Natural killer cell (primary cell): Measurements from ENCODE around the gene TMCC1. TPM values are rescaled to one million over a fixed set of nuclear protein-coding genes. Genes with fewer than 3 reads are reported as not detected.

Source experiments
- ATAC-seq, 3 donors: fragments of 150-1000 bp in 2 of 3; fragments of 200-7000 bp in 1 of 3; cut with Tn5 transposase; 1 replicate in 1 of 3; 2 replicates in 2 of 3; pipeline ENCODE4 v1.10.0; 2021; ENCODE audit warnings: mild to moderate bottlenecking in 2 of 3, moderate library complexity in 2 of 3
- DNase-seq, 2 donors: peaks; one replicate each; pipeline versions ENCODE4 v3.0.0 to v3.0.0-alpha.2; 2013 to 2021; ENCODE audit warnings: mixed read lengths in 1 of 2
- H3K27ac ChIP-seq: one replicate; pipeline ENCODE4 v1.5.1; 2013; ENCODE audit warnings: mild to moderate bottlenecking, low read length
- H3K27me3 ChIP-seq: one replicate; pipeline ENCODE4 v1.6.1; 2013; ENCODE audit warnings: low read length; ENCODE audit not compliant: control insufficient read depth, insufficient read depth
- H3K36me3 ChIP-seq: one replicate; pipeline ENCODE4 v1.6.1; 2013; ENCODE audit warnings: low read length; ENCODE audit not compliant: control insufficient read depth, insufficient read depth
- H3K4me1 ChIP-seq: one replicate; pipeline ENCODE4 v1.6.1; 2013; ENCODE audit warnings: low read length; ENCODE audit not compliant: control insufficient read depth, insufficient read depth
- H3K4me3 ChIP-seq: one replicate; pipeline ENCODE4 v1.5.1; 2013; ENCODE audit warnings: low read length
- H3K9me3 ChIP-seq: one replicate; pipeline ENCODE4 v1.6.1; 2013; ENCODE audit warnings: low read length; ENCODE audit not compliant: control insufficient read depth, insufficient read depth
- H3K27ac Mint-ChIP-seq, 2 donors: one replicate each; pipeline ENCODE4 v1.8.0; 2022; ENCODE audit warnings: mild to moderate bottlenecking in 2 of 2, mixed read lengths in 2 of 2, moderate library complexity in 1 of 2
- H3K27me3 Mint-ChIP-seq, 2 donors: one replicate each; pipeline ENCODE4 v1.8.0; 2022; ENCODE audit warnings: low read depth in 2 of 2, mixed read lengths in 2 of 2
- H3K36me3 Mint-ChIP-seq: one replicate; pipeline ENCODE4 v1.8.0; 2022; ENCODE audit warnings: mixed read lengths
- H3K4me1 Mint-ChIP-seq, 2 donors: one replicate each; pipeline ENCODE4 v1.8.0; 2022; ENCODE audit warnings: mixed read lengths in 2 of 2
- H3K4me3 Mint-ChIP-seq: one replicate; pipeline ENCODE4 v1.8.0; 2022; ENCODE audit warnings: mild to moderate bottlenecking, moderate library complexity, mixed read lengths
- H3K9me3 Mint-ChIP-seq, 2 donors: one replicate each; pipeline ENCODE4 v1.8.0; 2022; ENCODE audit warnings: mixed read lengths in 2 of 2
- CTCF ChIP-seq: fragments of 200-600 bp; IDR thresholded peaks from one replicate; pipeline ENCODE4 v1.8.0; 2022; ENCODE audit warnings: antibody characterized with exemption
- WGBS: methylation state at CpG from one replicate; pipeline ENCODE4 v1.1.7; 2013; ENCODE audit warnings: missing lambda C conversion rate; ENCODE audit not compliant: insufficient coverage; 5-methylcytosine and 5-hydroxymethylcytosine counted together
- intact Hi-C: fragments of 100-400 bp; cut with micrococcal nuclease; formaldehyde crosslinking; loops from one replicate; pipeline ENCODE4 v1.14.2; 2022
- total RNA-seq, 4 donors: library from RNA; stranded (reverse); fragments of 120-200 nt in 1 of 4; gene quantifications; one replicate each; pipeline versions ENCODE4 v1.2.3 to v1.2.4, GENCODE V29; 2013 to 2022

The TMCC1 gene
- total RNA-seq, 3 donors from 2014 or later (not counting 1 experiment from before 2014, with no cell fraction given), result 26.4 to 36.7 (median 31.7) TPM

GRCh38 chr3:129624347-129625071 lies 269.0 kb downstream of the TMCC1 start:
- H3K4me3 Mint-ChIP-seq, result no peak overlapping the region
- intact Hi-C loops, result loop anchor here (5.0 to 10.0 kb wide), 2 partner anchors 378 to 470 kb away; no protein-coding TSS in a partner anchor
- H3K27ac Mint-ChIP-seq, result no peak overlapping the region

GRCh38 chr3:129623447-129624118 lies 269.9 kb downstream of the TMCC1 start:
- no peaks in the 10 kb centered on the region for H3K9me3 Mint-ChIP-seq

More at GRCh38 chr3:129624347-129625071, 269.0 kb downstream of the TMCC1 start:
- no peak overlapping the region for H3K4me3 ChIP-seq
- H3K4me1 ChIP-seq, result peaks cover 44% of the 10 kb centered on the region
- peaks cover 34 to 38% of the 10 kb centered on the region in 2 donors for H3K4me1 Mint-ChIP-seq
- no peaks in the 10 kb centered on the region for H3K36me3 ChIP-seq
- DNase-seq (no peak), ATAC-seq (no peak)
- no peaks in the 10 kb centered on the region for H3K27me3 Mint-ChIP-seq
- H3K9me3 ChIP-seq, result no peaks in the 10 kb centered on the region
- no peak overlapping the region for H3K27ac ChIP-seq
- TF ChIP-seq CTCF, result no peak
- no peaks in the 10 kb centered on the region for H3K27me3 ChIP-seq
- WGBS, result 89% methylated on average over 11 of the region's 11 CpGs
- no peaks in the 10 kb centered on the region for H3K36me3 Mint-ChIP-seq
- no peaks in the 10 kb centered on the region for H3K9me3 Mint-ChIP-seq

GRCh38 chr3:129622933-129623332 lies 270.6 kb downstream of the TMCC1 start:
- no peaks in the 10 kb centered on the region for H3K36me3 Mint-ChIP-seq
- H3K9me3 Mint-ChIP-seq, result no peaks in the 10 kb centered on the region
- no peaks in the 10 kb centered on the region for H3K9me3 ChIP-seq
- H3K4me3 ChIP-seq, result no peak overlapping the region
- H3K4me1 ChIP-seq, result peaks cover 56% of the 10 kb centered on the region
- no peaks in the 10 kb centered on the region for H3K27me3 ChIP-seq
- ATAC-seq (no peak), DNase-seq (no peak)
- no peak overlapping the region for H3K27ac ChIP-seq
- WGBS, result 96% methylated on average over 10 of the region's 10 CpGs
- H3K27me3 Mint-ChIP-seq, result peaks cover 0 to 5% of the 10 kb centered on the region in 2 donors
- intact Hi-C loops, result loop anchor here (10.0 kb wide), 1 partner anchor 472 kb away; no protein-coding TSS in a partner anchor
- no peaks in the 10 kb centered on the region for H3K36me3 ChIP-seq
- H3K4me1 Mint-ChIP-seq, result peaks cover 37 to 46% of the 10 kb centered on the region in 2 donors
- H3K4me3 Mint-ChIP-seq, result no peak overlapping the region
- no peak for TF ChIP-seq CTCF
- H3K27ac Mint-ChIP-seq, result no peak overlapping the region

More at GRCh38 chr3:129623447-129624118, 269.9 kb downstream of the TMCC1 start:
- H3K4me1 ChIP-seq, result peaks cover 53% of the 10 kb centered on the region
- Mint-ChIP-seq H3K4me3 (no peak overlapping the region), H3K4me1 (peaks cover 38 to 45% of the 10 kb centered on the region in 2 donors), H3K36me3 (no peaks in the 10 kb centered on the region), H3K27me3 (peaks cover 0 to 3% of the 10 kb centered on the region in 2 donors), H3K27ac (no peak overlapping the region)
- DNase-seq (no peak), ATAC-seq (no peak)
- H3K27me3 ChIP-seq, result no peaks in the 10 kb centered on the region
- intact Hi-C loops, result loop anchor here (10.0 kb wide), 1 partner anchor 471 kb away; no protein-coding TSS in a partner anchor
- no peak for TF ChIP-seq CTCF
- H3K9me3 ChIP-seq, result no peaks in the 10 kb centered on the region
- H3K27ac ChIP-seq, result no peak overlapping the region
- H3K4me3 ChIP-seq, result no peak overlapping the region
- WGBS, result 91% methylated on average over 14 of the region's 17 CpGs
- no peaks in the 10 kb centered on the region for H3K36me3 ChIP-seq
